Cardiac muscle cell (in vitro differentiated cells and primary cell): Measurements from ENCODE around the gene NCOR2. TPM values are rescaled to one million over a fixed set of nuclear protein-coding genes. Genes with fewer than 3 reads are reported as not detected.

ENCODE experiments used
- DNase-seq, 2 donors: peaks; one replicate each; pipeline versions ENCODE4 v3.0.0 to v3.0.0-alpha.2; 2010 to 2017; ENCODE audit warnings: low read depth in 1 of 2, low spot score in 1 of 2
- H3K27ac ChIP-seq: fragments of 200-600 bp; sonication (generic); 2 replicates; pipeline ENCODE4 v1.5.1; 2016
- H3K27me3 ChIP-seq: fragments of 200-600 bp; sonication (generic); 2 replicates; pipeline ENCODE4 v1.6.0; 2016; ENCODE audit warnings: control low read depth
- H3K36me3 ChIP-seq: fragments of 200-600 bp; sonication (generic); 2 replicates; pipeline ENCODE4 v1.5.1; 2016; ENCODE audit warnings: control low read depth
- H3K4me1 ChIP-seq: fragments of 200-600 bp; sonication (generic); 2 replicates; pipeline ENCODE4 v1.8.1; 2017; ENCODE audit warnings: low read depth, mild to moderate bottlenecking, mixed run types
- H3K4me3 ChIP-seq: fragments of 200-600 bp; sonication (generic); 2 replicates; pipeline ENCODE4 v1.5.1; 2016; ENCODE audit warnings: mild to moderate bottlenecking
- H3K9me3 ChIP-seq: fragments of 200-600 bp; sonication (generic); 2 replicates; pipeline ENCODE4 v1.5.1; 2017; ENCODE audit warnings: low read depth, mild to moderate bottlenecking, control low read depth
- polyA plus RNA-seq: library from polyadenylated mRNA; unstranded; fragments of >200 nt; fragmentation: Nextera tagmentation; extraction: Ambion mirVana; gene quantifications from 2 replicates; pipeline ENCODE4 v1.2.1, GENCODE V29; 2016
- total RNA-seq: library from RNA; depleted of rRNA; stranded (reverse); fragments of >200 nt; gene quantifications from 2 replicates; pipeline ENCODE4 v1.2.3, GENCODE V29; 2016
- TF ChIP-seq, protein P1 (sequence below): IDR thresholded peaks from 2 replicates; pipeline ENCODE4 v1.5.1; 2012; ENCODE audit warnings: low read depth, mild to moderate bottlenecking, low read length

The NCOR2 gene
- total and polyA plus RNA-seq, 2 experiments from 2014 or later, result 98.5 to 113 TPM

DNA sequence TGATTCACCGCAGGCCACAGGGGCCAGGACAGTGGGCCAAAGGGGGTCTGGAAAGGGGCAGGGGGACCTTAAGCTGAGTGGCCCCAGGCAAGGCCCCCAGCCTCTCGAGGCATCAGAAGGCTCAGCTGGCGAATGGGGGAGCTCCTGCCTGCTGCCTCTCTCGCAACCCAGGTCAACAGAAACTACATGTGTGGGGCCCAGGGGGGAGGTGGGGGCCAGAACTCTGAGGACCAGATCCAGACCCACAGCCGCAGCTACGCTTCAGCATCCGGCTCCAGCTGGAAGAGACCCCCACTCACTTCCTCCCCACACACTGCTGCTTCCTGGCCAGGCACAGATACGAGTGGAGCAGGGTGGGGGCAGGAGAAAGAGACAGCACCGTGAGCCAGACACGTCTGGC is 46.5 kb downstream of the NCOR2 start:
- H3K36me3 ChIP-seq, result no peaks in the 10 kb centered on the region
- no peaks in the 10 kb centered on the region for H3K27me3 ChIP-seq
- H3K4me3 ChIP-seq, result no peak overlapping the region
- peaks cover 47% of the 10 kb centered on the region for H3K4me1 ChIP-seq
- no peaks in the 10 kb centered on the region for H3K9me3 ChIP-seq
- TF ChIP-seq, protein P1, sequence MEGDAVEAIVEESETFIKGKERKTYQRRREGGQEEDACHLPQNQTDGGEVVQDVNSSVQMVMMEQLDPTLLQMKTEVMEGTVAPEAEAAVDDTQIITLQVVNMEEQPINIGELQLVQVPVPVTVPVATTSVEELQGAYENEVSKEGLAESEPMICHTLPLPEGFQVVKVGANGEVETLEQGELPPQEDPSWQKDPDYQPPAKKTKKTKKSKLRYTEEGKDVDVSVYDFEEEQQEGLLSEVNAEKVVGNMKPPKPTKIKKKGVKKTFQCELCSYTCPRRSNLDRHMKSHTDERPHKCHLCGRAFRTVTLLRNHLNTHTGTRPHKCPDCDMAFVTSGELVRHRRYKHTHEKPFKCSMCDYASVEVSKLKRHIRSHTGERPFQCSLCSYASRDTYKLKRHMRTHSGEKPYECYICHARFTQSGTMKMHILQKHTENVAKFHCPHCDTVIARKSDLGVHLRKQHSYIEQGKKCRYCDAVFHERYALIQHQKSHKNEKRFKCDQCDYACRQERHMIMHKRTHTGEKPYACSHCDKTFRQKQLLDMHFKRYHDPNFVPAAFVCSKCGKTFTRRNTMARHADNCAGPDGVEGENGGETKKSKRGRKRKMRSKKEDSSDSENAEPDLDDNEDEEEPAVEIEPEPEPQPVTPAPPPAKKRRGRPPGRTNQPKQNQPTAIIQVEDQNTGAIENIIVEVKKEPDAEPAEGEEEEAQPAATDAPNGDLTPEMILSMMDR, result no peak
- peak overlapping the region; percentile 94 for H3K27ac ChIP-seq
- no peak for DNase-seq

- no peaks in the 10 kb centered on the region for H3K36me3 ChIP-seq
- TF ChIP-seq, protein P1, result no peak
- no peaks in the 10 kb centered on the region for H3K27me3 ChIP-seq
- H3K4me1 ChIP-seq, result peaks cover 47% of the 10 kb centered on the region
- H3K9me3 ChIP-seq, result no peaks in the 10 kb centered on the region
- peak overlapping the region; percentile 94 for H3K27ac ChIP-seq
- H3K4me3 ChIP-seq, result no peak overlapping the region
- DNase-seq, result peak in 1 of 2 donors; percentile 83
These were observed 47.1 kb downstream of the NCOR2 start for GRCh38 chr12:124520265-124520701.

GRCh38 chr12:124519746-124520145 is 47.7 kb downstream of the NCOR2 start:
- no peaks in the 10 kb centered on the region for H3K27me3 ChIP-seq
- no peak overlapping the region for H3K4me3 ChIP-seq
- DNase-seq, result peak in 1 of 2 donors; percentile 26
- peak overlapping the region; percentile 94 for H3K27ac ChIP-seq
- no peaks in the 10 kb centered on the region for H3K36me3 ChIP-seq
- peaks cover 47% of the 10 kb centered on the region for H3K4me1 ChIP-seq
- H3K9me3 ChIP-seq, result no peaks in the 10 kb centered on the region
- TF ChIP-seq, protein P1, result no peak

DNA sequence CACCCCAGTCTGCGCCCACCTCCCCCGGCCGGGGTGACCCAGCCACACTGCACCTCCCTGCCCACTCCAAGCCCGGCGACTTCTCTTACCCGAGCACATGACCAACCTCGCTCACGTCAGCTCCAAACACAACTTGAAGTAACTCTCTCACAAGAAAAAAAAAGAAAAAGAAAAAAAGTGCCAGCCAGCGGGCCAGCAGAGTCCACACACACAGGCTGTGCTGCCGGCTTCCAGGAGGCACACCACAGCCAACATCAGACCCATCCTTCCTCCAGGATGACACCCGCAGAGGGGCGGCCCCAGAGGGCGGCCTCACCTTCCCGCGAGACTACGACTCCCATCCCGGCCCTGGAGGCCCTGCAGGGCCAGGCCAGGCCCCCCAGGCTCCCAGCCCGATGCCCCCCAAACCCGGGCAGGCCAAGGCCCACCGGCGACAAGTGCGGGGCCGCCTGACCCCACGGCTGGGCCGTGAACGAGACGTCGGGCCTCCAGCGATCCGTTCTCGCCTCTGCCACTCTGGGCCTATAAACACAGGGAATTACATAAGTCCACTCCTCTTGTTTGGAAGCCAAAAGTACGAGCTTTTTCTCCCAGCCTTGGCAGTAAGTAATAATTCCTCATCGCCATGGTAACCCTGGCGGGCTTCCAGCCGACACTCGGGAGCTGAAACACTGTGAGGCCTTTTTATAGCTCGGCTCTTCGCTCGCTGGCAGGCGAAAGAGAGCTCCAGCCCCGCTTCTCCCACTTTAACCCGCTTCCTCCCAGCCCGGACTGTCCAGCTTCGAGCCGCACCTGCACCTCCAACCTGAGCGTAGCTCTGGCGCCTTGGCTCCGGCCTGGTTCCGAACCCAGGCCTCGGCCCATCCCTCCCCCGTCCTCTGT is 49.1 kb downstream of the NCOR2 start:
- Histone ChIP-seq H3K27ac (peak overlapping the region; percentile 94), H3K4me3 (no peak overlapping the region), H3K27me3 (no peaks in the 10 kb centered on the region), H3K36me3 (no peaks in the 10 kb centered on the region), H3K4me1 (peaks cover 51% of the 10 kb centered on the region), H3K9me3 (no peaks in the 10 kb centered on the region)
- TF ChIP-seq, protein P1, result no peak
- peak; percentile 95 to 100 for DNase-seq
